ENCODE results near the gene CNDP1.
"Not testable (repeated sequence)": the region's sequence is repeated elsewhere in the genome, so short reads cannot be mapped to it uniquely, and the experiment has no call there.

Gene CNDP1

DNA sequence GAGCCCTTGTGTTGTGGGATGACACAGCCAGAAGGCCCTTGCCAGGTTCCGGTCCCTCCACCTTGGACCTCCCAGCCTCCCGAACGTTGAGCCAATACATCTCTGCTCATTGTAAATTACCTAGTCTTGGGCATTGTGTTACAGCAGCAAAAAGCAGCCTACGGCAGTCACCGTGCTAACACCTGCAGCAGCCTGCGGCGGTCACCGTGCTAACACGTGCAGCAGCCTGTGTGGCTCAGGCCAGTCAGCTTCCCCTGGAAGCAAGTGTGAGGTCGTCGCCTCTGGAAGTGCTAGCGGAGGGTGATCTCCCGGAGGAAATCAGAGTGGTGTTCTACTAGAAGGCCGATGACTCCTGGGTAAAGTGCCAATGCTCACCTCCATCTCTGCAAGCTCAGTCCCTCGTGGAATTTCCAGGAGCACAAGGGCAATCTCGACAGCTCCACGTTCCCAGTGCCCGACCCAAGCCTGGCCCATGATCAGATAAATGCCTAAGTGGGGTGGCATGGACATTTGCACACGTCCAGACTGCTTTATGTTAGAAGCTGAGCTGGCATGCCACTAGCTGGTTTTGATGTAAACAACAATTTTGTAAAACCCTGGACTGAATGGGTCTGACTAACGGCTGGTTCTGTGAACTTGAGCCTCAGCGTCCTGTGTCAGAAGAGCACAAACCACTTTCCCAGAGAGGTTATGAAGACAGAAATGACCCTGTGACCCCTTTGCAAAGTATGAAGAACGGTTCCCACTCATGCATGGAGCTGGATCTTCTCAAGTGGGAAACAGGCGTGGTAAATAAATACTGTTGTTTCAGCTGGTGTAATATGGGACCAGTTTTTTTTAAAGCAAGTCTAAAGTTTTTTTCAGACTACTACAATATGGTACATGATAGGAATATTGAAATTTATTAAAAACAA, 11.4 kb upstream of the CNDP1 start:
- DNase-seq: no peak

DNA sequence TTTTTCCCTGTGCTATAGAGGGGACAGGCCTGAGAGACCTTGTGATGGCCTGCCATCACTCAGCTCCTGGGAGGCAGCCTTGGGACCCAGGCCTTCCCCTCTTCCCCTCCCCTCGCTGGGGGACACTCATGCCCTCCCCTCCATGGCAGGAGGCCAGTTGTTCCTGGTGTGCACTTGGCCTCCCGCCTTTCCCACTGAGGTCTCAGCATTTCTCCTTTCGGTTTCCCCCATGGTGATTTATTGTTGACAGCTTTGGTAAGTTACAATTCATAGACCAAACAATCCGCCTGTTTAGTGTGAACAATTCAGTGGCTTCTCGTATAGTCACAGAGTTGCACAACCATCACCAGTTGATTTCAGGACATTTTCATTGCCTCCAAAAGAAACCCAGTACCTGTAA, 10.2 kb upstream of the CNDP1 start:
- peak; percentile 60 for DNase-seq

DNA sequence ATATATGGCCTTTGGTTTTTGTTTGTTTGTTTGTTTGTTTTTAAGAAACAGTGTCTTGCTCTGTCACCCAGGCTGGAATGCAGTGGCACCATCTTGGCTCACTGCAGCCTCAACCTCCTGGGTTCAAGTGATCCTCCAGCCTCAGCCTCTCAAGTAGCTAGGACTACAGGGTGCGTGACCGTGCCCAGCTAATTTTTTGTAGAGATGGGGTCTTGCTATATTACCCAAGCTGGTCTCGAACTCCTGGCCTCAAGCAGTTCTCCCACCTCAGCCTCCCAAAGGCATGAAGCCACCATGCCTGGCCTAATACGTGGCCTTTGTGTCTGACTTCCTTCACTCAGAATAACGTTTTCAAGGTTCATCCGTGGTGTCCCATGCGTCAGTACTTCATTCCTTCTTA, 9.4 kb upstream of the CNDP1 start:
- DNase-seq: not testable (repeated sequence)

DNA sequence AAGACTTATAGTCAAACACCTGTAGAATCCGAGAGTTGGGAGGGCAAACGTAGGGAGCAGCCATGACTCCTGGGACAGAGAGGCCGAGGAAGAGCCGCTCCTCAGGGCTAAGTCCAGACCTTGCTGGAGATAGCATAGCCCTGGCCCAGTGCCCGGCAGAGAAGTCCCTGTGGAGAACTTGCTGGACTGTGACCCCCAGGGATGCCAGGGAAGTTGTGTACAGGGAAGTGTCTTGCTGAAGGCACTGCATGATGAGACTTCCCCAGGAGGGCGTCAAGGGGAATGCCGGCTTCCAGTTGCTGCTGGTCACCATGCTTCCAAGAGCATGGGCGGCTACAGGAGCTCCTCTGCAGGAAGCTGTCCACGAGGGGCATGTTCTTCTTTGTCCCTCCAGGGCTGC, 8.6 kb upstream of the CNDP1 start:
- DNase-seq: no peak

DNA sequence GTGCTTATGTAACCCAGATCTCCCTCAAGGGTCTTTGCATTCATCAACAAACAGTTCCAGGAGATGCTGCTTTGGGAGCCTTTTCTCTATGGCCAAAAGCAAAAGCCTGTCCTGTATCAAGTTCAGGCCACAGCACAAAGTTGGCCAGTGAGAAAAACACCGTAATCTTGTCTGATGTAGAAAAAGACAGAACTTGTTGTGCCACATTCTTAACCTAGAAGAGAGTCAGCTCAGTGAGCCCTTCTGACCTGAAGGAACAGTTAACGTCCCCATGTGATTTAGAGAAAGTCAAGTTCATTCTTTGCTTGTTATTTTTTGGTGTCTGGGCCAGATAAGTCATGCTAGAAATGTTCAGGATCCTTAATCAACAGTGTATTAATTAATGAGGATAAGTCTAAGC, 7.8 kb upstream of the CNDP1 start:
- no peak for DNase-seq

DNA sequence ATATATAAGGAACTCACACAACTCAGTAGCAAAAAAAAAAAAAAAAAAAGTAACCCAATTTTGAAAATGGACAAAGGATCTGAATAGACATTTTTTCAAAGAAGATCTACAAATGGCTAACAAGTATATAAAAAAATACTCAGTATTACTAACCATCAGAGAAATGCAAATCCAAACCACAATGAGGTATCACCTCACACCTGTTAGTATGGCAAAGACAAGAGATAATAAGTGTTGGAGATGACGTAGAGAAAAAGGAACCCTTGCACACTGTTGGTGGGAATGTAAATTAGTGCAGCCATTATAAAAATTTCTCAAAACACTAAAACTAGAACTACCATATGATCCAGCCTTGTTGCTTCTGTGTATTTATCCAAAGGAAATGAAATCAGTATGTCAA, 5.8 kb upstream of the CNDP1 start:
- no peak for DNase-seq

DNA sequence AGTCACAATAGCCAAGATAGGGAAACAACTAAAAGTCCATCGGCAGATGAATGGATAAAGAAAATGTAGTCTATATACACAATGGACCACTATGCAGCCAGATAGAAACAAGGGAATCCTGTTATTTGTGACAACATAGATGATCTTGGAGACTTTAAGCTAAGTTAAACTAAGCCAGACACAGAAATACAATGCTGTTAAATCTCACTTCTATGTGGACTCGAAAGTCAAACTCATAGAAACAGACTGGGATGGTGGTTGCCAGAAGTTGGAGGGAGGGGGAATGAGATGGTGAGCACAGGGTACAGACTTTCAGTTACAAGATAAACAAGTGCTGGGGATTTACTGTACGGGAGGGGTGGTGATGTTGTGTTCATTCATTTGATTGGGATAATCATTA, 5.4 kb upstream of the CNDP1 start:
- DNase-seq: no peak

DNA sequence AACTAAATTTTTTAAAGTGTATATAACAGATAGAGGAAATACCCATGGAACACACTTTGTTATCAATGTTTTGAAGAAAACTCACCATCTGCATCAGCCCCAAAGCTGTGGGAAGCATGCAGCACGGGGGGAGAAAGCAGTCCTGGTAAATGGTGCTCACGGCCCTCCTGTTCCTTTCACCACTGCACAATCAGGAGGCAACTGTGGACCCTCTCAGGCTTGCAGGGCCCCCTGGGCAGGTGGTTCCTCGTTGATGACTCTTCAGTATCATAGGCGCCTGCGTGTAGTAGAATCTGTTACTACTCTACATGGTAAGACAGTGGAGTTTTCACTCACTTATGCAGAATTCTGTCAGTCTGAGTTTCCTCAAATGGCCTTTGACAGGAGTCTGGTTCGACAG, 4.9 kb upstream of the CNDP1 start:
- DNase-seq: no peak

DNA sequence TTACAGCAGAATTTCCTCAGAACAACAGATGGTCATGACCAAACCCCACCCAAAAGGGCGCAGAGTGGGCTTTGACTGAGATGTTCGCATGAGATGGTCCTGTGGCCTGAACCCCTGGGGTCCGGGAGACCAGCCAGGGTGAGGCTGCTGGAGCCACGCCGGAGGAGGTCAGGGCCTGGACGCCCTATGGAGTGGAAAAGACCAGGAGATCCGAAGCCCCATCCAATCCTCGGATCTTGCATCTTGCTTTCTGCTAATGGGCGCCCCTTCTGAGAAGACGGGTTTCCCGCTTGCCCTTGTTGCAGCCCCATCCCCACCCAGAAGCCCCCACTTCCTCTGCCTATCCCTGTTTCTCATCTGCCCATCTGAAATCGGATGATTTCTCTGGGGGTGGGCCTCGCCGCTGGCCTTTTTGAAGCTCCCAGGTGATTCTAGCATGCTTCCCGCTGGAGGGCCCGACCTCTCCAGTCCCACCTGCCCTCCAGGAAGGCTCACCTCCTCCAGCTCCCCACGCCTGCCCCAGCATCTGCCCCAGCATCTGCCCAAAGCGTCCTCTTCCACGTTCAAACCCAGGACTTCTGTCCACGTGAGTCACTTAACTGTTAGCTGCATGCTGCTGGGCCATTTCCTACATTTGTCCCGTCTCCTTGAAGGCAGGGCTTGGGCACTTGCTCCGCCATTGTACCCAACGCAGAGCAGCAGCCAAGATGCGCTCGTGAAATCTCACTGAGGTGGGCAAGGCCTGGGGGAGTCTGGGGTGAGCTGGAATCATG, 4.3 kb upstream of the CNDP1 start:
- no peak for DNase-seq

DNA sequence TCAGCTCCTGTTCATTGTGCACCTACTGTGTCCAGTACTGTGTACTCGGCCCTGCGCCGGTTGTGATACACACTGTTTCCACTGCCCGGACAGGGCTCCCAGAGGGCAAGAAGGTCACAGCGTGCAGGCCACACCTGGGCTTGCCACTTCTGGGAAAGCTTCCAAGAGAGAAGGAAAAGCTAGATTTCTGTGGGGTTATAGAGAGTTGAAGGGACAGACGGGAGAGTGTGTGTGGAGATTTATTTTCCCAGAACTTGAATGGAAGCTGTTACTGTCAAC, 3.8 kb upstream of the CNDP1 start:
- DNase-seq: no peak

DNA sequence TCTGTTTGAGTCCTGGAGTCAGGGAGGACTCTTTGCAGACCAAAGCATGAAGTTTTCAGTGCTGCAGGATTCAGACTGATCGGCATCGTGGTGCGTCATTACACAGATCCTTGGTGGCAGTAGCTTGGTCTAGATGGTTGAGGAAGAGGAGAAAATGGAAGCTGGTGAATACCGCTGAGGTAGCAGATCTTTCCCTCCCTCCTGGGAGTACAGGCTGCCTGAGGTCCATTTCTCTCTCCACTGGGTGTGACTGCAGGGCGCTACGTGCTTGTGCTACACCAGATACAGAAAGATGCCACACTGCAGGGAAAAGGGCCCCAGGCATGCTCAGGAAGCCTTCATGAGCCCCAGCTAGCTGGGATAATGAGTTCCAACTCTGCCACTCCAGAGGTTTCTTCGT, 3.3 kb upstream of the CNDP1 start:
- no peak for DNase-seq

DNA sequence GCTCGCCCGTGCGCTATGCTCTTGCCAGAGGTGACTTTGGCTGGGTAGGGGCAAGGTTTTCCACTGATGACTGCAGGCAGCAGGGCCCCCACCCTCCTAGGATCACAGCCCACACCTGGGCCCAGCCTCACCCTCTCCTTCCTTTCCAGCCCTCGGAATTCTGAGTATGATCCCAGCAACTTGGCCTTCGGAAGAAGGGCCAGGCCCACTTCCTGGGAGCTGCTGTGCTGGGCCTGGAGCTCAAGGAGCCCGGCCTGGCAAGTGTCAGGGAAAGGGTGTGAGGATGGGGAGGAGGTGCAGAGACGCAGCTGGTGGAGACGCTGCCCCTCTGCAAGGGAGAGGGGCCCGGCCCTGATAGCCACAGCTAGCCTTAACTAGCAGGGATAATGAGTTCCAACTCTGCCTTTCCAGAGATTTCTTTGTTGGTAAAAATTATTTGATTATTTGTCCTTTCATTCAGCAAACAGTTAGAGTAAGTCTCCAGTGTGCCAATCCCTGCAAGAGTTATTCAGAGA, 1.7 kb upstream of the CNDP1 start:
- no peak for DNase-seq

DNA sequence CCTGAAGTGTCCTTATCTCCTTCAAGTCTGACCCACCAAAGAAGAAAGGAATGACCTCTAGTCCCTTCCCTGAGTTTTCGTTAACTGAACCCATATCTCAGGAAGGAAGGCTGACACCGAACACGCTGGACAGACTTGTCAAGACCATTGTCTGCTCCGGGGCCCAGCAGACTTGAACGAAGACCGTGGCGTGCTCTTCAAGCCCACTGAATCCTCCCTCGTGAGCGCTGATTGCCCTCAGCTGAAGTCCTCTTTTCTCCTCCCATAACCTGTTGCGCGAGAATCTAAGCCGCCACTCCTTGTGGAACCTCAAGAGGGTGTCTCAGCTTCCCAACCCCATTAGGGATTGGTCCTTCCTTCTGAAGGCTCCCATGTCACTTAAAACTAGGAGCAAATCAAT, 634 bp upstream of the CNDP1 start:
- DNase-seq: no peak

DNA sequence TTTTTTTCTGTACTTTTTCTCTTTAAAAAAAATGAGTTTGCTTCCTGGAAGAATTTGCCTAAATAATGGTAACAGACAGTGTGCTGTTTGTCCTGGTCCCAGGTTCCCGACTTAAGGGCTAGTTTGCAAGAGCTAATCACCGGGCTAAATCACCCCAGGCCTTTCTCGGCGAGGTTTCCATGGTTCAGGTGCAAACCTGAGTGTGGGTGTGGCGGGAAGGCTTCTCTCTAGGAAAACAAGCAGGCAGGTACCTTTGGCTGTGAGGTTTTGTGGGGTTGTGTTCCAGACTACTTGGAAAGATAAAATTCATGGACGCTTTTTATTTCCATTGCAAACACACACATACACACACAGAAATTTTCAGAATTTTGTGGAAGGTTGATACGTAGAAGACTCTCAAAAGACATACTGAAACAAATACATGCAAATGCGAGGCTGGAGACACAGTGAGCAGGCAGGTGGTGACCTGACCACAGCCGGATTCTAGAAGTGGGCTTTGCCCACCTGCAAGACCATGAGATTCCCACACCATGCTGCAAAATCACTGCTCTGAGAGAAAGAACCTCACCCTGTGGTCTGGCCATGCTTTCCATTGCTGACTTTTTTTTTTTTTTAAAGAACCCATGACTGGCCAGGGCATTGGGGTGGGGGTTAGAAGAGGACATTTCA, 815 bp downstream of the CNDP1 start:
- DNase-seq: no peak

DNA sequence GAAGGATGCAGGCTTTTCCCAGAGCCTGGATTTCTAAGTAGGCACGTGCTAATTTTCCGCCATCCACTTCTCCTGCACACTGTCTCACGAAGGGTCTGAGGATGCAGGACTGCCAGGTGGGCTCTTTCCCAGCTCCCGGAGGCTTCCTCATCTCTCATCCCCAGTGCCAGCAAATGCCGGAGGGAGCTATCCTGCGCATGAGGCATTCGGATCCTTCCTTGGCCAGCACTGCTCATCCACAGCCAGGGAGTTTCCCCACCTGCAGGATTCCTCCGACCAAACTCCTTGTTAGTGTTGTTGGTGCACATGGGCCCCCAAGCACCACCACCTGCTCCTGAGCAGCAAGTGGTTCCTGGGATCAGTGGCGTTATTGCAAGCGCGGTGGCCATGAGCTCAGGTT, 5.0 kb downstream of the CNDP1 start:
- DNase-seq: no peak

DNA sequence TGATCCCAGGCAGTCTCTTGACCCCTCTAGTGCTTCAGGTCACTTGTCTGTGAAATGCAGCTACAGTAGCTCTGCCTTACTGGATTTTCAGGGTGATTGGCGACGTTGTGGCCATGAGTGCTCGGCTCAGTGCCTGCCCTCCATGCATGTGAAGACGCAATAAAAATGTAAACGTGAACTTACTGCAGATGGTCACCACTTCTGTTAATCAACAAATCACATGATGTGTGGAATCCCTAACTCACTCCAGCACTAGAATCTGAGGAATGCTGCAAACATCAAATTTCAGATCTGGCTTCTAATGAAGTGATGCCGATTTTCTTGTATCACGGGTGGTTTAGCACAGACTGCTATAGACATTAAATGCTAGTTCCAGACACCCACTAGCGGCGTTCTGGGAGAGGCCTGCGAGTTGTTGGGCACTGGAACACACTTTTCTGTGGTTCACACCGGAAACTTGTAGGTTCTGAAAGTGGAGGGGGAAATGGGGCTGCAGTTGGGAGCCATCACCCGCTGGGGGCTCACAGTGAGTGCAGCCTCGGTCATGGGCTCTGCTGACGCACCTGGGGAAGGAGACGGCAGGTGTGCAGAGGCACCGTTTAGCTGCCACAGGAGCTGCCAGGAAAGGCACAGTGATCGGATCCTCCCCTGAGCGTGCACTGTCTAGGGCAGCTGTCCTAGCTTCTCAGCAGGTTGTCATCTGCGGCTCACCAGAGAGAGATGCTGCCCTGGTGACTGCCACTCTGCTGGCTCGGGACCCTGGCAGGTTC, 6.5 kb downstream of the CNDP1 start:
- DNase-seq: no peak

DNA sequence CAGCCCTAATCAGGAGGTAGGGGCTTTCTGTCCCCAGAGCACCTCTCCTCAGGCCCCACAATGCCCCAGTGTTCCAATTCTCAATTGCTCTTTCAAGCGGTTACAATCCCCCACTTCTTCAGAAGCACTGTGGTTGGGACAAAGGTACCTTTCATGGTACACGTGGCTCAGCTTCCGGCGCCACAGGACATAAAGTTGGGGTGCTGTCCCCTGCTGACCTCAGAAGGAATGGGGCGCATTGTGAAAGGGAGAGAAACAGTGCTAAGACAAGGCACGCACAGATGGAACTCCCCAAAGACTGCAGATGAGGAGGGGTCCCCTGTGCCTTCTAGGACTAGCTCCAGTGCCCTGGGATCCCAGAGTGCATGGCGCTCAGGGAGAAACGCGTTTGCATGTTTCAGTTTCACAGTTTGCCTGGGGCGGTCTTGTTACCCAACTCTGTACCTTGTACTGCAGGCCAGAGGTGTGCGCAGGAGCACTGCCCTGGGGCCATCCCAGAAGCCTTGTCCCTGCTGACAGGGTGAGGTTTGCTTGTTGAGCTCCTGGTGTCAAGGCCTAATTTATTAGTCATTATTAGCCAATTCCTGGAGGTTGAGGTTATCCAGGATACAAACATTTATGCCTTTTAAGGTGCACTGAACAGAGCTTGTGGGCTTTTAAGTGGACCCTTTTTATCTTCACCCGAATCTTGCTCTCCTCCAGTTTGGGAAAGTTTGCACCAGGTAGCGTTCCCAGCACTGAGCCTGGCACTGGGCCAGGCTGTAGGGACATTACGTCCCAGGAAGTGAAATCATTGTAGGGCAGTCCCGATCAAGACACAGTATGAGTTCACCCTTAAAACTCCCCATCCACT, 7.6 kb downstream of the CNDP1 start:
- DNase-seq: no peak

DNA sequence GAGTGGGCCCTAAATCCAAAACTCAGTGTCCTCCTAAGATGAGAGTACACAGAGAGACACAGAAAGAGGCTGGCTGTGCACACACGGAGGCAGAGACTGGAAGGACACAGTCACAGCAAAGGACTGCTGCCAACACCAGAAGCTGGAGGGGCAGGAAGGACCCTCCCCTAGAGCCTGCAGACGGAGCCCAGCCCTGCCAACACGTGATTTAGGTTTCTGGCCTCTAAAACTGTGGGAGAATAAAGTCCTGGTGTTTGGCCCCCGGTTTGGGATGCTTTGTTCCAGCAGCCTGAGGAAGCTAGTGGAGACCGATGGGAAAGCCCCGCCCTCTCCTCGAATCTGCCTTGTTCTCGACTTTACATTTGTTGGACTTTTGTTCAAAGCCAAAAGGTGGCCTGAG, 10.6 kb downstream of the CNDP1 start:
- DNase-seq: no peak

DNA sequence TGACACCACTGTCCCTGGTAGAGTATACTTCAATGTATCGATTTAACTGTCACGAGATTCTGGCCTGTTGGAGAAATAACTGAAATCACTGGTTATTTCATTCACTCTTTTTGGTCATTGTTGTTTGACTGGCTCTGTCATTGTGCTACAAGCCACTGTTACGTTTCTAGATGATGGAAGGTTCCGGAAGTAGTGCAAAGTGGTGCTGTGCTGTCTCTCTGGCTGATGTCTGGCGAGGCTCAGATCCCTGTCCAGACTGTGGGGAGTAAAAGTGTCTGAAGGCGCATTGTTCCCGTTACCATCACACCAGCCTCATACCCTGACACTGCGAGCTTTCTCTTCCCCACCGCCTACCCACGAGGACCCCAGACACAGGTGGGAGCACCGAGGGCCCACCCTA, 11.7 kb downstream of the CNDP1 start:
- DNase-seq: no peak

DNA sequence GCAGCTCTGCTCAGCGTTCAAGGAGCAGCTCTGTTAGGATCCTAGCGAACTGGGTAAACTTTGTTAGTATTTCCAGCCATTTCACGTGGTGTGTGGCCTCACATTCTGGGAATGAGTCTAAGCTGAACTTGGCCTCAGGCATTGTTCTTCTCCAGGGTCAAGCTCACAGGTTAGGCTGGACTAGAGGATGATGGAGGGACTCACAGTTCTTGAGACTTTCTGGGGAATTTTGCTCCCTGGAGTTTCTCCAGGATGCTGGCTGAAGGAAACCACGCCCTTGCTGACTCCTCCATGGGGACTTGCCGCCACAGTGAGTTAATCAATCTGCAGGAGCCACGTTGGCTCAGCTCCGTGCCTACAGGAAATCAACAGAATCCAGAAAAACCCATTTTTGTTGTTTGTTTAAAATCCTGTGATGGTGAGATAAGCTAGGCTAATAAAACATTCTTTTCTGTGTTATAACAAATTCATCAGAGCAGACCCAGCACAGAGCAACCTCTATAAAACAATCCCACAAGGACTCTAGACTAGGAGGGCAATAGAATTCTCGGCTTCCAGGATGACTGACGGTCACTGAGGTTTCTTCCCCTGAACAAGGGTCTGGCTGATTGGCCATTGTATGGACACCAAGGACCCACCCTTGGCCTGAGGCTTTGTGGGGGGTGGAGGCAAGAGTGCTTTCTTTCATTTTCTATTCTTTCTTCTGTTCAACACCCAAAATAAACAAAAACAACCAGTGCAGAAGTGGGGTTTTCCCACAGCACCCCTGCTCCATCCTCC, 12.6 kb downstream of the CNDP1 start:
- DNase-seq: no peak

DNA sequence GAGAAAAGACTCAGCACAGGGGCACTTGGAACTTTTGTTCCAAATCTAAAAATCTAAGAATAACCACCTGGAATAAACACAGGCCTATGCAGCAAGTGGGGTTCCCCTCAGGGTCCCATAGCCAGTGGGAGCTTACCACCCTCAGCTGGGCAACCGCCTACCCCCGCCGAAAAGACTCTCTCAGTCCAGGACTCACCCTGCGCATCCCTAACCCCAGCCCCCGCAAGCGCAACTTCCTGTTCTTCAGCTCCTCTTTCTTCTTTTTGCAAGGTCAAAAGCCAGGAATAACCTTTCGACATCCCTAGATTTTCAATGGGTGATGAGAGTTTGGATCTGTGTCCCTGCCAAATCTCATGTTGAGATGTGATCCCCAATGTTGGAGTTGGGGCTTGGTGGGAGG, 13.6 kb downstream of the CNDP1 start:
- DNase-seq: no peak

Data from DMS153 (cell line).